SK-N-SH (cell line): ENCODE measurements around the gene SLC1A2. TPM values are rescaled to one million over a fixed set of nuclear protein-coding genes. Genes with fewer than 3 reads are reported as not detected.

Experiments used
- CTCF ChIA-PET: fragments of 300-600, 350-600 bp; formaldehyde crosslinking; extraction: SDS; loops from one replicate; lab custom pipeline; 2021; lab: Yijun Ruan, JAX
- POLR2A ChIA-PET: fragments of 350-600 bp; sonication (Branson Sonifier 250); formaldehyde crosslinking; extraction: SDS; loops from one replicate; lab custom pipeline; 2020; ENCODE audit warnings: antibody characterized with exemption, inconsistent platforms; lab: Yijun Ruan, JAX
- DNase-seq: peaks from one replicate; pipeline ENCODE4 v3.0.0; 2012
- H2AFZ ChIP-seq: fragments of 200-600 bp; sonication (generic); 2 replicates; pipeline ENCODE4 v1.8.1; 2016; ENCODE audit warnings: antibody characterized with exemption, mild to moderate bottlenecking, low read depth
- H3F3A ChIP-seq: fragments of 200-600 bp; sonication (generic); replicated peaks from 2 replicates; pipeline ENCODE3; 2016; ENCODE audit warnings: antibody characterized with exemption, mild to moderate bottlenecking; ENCODE audit not compliant: insufficient read depth
- H3K27ac ChIP-seq, 2 experiments: fragments of 200-500 bp in 1 of 2; fragments of 200-600 bp in 1 of 2; sonication (Bioruptor generic) in 1 of 2; sonication (generic), shearing (Covaris generic) in 1 of 2; 2 replicates each; pipeline versions ENCODE4 v1.5.1 to v1.6.1; 2014 to 2016; ENCODE audit warnings: low read depth in 2 of 2, inconsistent platforms in 1 of 2, low read length in 1 of 2, mild to moderate bottlenecking in 1 of 2, mixed read lengths in 1 of 2
- H3K27me3 ChIP-seq: fragments of 200-600 bp; sonication (generic), shearing (Covaris generic); 2 replicates; pipeline ENCODE4 v1.6.1; 2016; ENCODE audit warnings: mixed run types; ENCODE audit not compliant: insufficient read depth
- H3K36me3 ChIP-seq, 2 experiments: fragments of 200-500 bp in 1 of 2; fragments of 200-600 bp in 1 of 2; sonication (Bioruptor generic) in 1 of 2; sonication (generic) in 1 of 2; replicated peaks in 1 of 2; 2 replicates each; pipeline versions ENCODE3 to v1.5.1; 2014 to 2016; ENCODE audit warnings: low read length in 1 of 2, mild to moderate bottlenecking in 1 of 2; ENCODE audit not compliant: insufficient read depth in 2 of 2, control insufficient read depth in 1 of 2
- H3K4me1 ChIP-seq, 2 experiments: fragments of 200-500 bp in 1 of 2; fragments of 200-600 bp in 1 of 2; sonication (Bioruptor generic) in 1 of 2; sonication (generic), shearing (Covaris generic) in 1 of 2; 2 replicates each; pipeline versions ENCODE4 v1.5.1 to v1.6.1; 2014 to 2016; ENCODE audit warnings: low read depth in 1 of 2, low read length in 1 of 2, mixed run types in 1 of 2; ENCODE audit not compliant: insufficient read depth in 2 of 2, control insufficient read depth in 1 of 2
- H3K4me2 ChIP-seq: fragments of 200-600 bp; sonication (generic), shearing (Covaris generic); 2 replicates; pipeline ENCODE4 v1.6.1; 2017; ENCODE audit warnings: mixed run types
- H3K4me3 ChIP-seq, 2 experiments: fragments of 200-500 bp in 1 of 2; fragments of 200-600 bp in 1 of 2; sonication (Bioruptor generic) in 1 of 2; sonication (generic), shearing (Covaris generic) in 1 of 2; 2 replicates each; pipeline versions ENCODE4 v1.5.1 to v1.8.1; 2014 to 2016; ENCODE audit warnings: low read depth in 2 of 2, inconsistent platforms in 1 of 2, low read length in 1 of 2, mild to moderate bottlenecking in 1 of 2, mixed read lengths in 1 of 2, moderate library complexity in 1 of 2
- H3K79me2 ChIP-seq: fragments of 200-600 bp; sonication (generic); 2 replicates; pipeline ENCODE4 v1.8.1; 2017; ENCODE audit warnings: mild to moderate bottlenecking; ENCODE audit not compliant: insufficient read depth
- H3K9ac ChIP-seq: fragments of 200-600 bp; sonication (generic); 2 replicates; pipeline ENCODE4 v1.6.1; 2017; ENCODE audit warnings: mixed run types
- H3K9me2 ChIP-seq: fragments of 200-600 bp; sonication (generic); 2 replicates; pipeline ENCODE4 v1.6.1; 2017; ENCODE audit warnings: mixed run types
- H3K9me3 ChIP-seq: fragments of 200-600 bp; sonication (generic); 2 replicates; pipeline ENCODE4 v1.6.1; 2017; ENCODE audit warnings: mixed run types, mild to moderate bottlenecking, moderate library complexity
- H4K20me1 ChIP-seq: fragments of 200-600 bp; sonication (generic); 2 replicates; pipeline ENCODE4 v1.6.1; 2017; ENCODE audit warnings: mild to moderate bottlenecking, mixed run types; ENCODE audit not compliant: insufficient read depth
- CHD2 ChIP-seq: fragments of 150-350 bp; IDR thresholded peaks from 2 replicates; pipeline ENCODE4 v1.6.1; 2018; ENCODE audit warnings: low read length; ENCODE audit not compliant: partially characterized antibody
- EZH2phosphoT487 ChIP-seq: fragments of 200-600 bp; sonication (generic); IDR thresholded peaks from 2 replicates; pipeline ENCODE4 v1.6.1; 2017; ENCODE audit warnings: low read depth, mixed run types, mild to moderate bottlenecking, antibody characterized with exemption, moderate library complexity, borderline replicate concordance
- FOSL2 ChIP-seq: IDR thresholded peaks from 2 replicates; pipeline ENCODE4 v1.4.0; 2012; ENCODE audit warnings: low read depth, mild to moderate bottlenecking, moderate library complexity, borderline replicate concordance
- GATA2 ChIP-seq: sonication (generic); formaldehyde crosslinking; IDR thresholded peaks from 2 replicates; pipeline ENCODE4 v1.5.0; 2020; ENCODE audit warnings: mild to moderate bottlenecking, missing genetic modification reagents
- JUND ChIP-seq: IDR thresholded peaks from 2 replicates; pipeline ENCODE4 v1.4.0; 2012
- MXI1 ChIP-seq: IDR thresholded peaks from 2 replicates; pipeline ENCODE4 v1.6.1; 2012; ENCODE audit warnings: mild to moderate bottlenecking, low read depth, low read length, improper control_type of control experiment
- PBX3 ChIP-seq: IDR thresholded peaks from 2 replicates; pipeline ENCODE4; 2012
- RAD21 ChIP-seq: IDR thresholded peaks from 2 replicates; pipeline ENCODE4 v1.6.1; 2012; ENCODE audit warnings: mild to moderate bottlenecking, low read length
- RCOR1 ChIP-seq: fragments of 150-350 bp; IDR thresholded peaks from 2 replicates; pipeline ENCODE4 v1.6.1; 2017; ENCODE audit warnings: antibody characterized with exemption, low read length
- RFX5 ChIP-seq: IDR thresholded peaks from 2 replicates; pipeline ENCODE4 v1.6.1; 2012; ENCODE audit warnings: mild to moderate bottlenecking, improper control_type of control experiment, low read length
- SMC3 ChIP-seq: IDR thresholded peaks from 2 replicates; pipeline ENCODE4 v1.6.1; 2012; ENCODE audit warnings: low read depth, low read length, improper control_type of control experiment
- TAF1 ChIP-seq: IDR thresholded peaks from 2 replicates; pipeline ENCODE4 v1.6.1; 2012; ENCODE audit warnings: low read depth, mild to moderate bottlenecking, low read length, moderate library complexity, borderline replicate concordance
- TCF12 ChIP-seq: IDR thresholded peaks from 2 replicates; pipeline ENCODE4 v1.4.0; 2012
- TEAD4 ChIP-seq: IDR thresholded peaks from 2 replicates; pipeline ENCODE4 v1.4.0; 2012; ENCODE audit warnings: mild to moderate bottlenecking, borderline replicate concordance; ENCODE audit not compliant: insufficient read depth
- USF2 ChIP-seq: fragments of 150-350 bp; IDR thresholded peaks from 2 replicates; pipeline ENCODE4 v1.6.1; 2017; ENCODE audit warnings: antibody characterized with exemption, low read length, low read depth, borderline replicate concordance
- YY1 ChIP-seq: IDR thresholded peaks from 2 replicates; pipeline ENCODE4 v1.4.0; 2012; ENCODE audit warnings: low read depth, mild to moderate bottlenecking
- WGBS: methylation state at CpG from one replicate; pipeline ENCODE4 v1.1.6; 2017; ENCODE audit warnings: low lambda C conversion rate; 5-methylcytosine and 5-hydroxymethylcytosine counted together
- polyA plus RNA-seq, 3 experiments: library from polyadenylated mRNA; depleted of rRNA; stranded (reverse); fragments of >200 nt; gene quantifications; 2 replicates each; pipeline ENCODE4 v1.2.3, GENCODE V29; 2012
- TF ChIP-seq, protein P1 (sequence below): fragments of 200-600 bp; sonication (generic); IDR thresholded peaks from 2 replicates; pipeline ENCODE4 v1.6.1; 2017; ENCODE audit warnings: antibody characterized with exemption, mild to moderate bottlenecking, moderate library complexity
- TF ChIP-seq, protein P2 (sequence below): fragments of 150-350 bp; IDR thresholded peaks from 2 replicates; pipeline ENCODE4 v1.6.1; 2016; ENCODE audit warnings: mild to moderate bottlenecking, low read depth, low read length
- TF ChIP-seq, protein P3 (sequence below): IDR thresholded peaks from 2 replicates; pipeline ENCODE4 v1.4.0; 2012; ENCODE audit warnings: low read depth

The SLC1A2 gene
- polyA plus RNA-seq, 1 of the 3 experiments (the other 2 are of a cell fraction): under 0.01 TPM

DNA sequence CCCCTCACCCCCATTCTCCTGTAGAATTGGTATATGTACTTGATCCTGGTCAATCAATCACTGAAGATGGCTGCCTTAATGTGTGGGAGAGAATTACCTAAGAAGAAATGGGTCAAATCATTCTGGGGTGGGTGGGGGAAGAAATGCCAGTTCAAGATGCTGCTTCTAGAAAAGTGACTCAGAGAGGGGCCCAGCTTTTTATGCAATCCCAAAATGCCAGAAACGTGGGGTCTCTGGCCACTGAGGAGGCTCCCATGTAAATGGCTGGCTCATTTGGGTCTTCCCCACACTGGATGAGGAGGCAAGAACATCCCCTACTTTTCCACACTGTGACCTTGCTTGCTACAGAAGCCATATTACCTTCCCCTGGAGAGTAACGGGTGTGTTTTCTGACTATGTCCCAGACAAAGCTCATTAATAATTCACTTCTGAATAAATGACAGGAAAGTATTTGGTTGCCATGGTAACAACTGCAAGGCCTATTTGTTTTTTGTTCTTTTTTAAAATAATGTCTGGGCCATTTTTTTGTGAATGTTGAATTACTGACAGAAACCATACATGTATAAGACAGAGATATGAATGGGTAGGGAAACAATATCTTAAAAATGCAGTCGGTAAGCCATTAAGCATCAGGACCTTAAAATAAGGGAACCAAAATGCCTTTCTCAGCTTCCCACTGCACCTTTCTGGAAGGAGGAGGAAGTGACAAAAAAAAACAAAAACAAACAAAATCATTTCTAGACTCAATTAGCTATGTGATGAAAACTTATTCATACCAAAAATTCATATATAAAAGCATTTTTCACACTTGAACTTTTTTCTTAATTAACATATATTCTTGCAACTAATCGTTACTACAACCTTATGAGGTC lies 32.0 kb downstream of the SLC1A2 start:
- TF ChIP-seq FOSL2 (no peak), PBX3 (peak; percentile 25; the same call in 1 of the 2 replicates), SMC3 (peak; percentile 54), USF2 (no peak), RAD21 (peak; percentile 72)
- TF ChIP-seq, protein P1, sequence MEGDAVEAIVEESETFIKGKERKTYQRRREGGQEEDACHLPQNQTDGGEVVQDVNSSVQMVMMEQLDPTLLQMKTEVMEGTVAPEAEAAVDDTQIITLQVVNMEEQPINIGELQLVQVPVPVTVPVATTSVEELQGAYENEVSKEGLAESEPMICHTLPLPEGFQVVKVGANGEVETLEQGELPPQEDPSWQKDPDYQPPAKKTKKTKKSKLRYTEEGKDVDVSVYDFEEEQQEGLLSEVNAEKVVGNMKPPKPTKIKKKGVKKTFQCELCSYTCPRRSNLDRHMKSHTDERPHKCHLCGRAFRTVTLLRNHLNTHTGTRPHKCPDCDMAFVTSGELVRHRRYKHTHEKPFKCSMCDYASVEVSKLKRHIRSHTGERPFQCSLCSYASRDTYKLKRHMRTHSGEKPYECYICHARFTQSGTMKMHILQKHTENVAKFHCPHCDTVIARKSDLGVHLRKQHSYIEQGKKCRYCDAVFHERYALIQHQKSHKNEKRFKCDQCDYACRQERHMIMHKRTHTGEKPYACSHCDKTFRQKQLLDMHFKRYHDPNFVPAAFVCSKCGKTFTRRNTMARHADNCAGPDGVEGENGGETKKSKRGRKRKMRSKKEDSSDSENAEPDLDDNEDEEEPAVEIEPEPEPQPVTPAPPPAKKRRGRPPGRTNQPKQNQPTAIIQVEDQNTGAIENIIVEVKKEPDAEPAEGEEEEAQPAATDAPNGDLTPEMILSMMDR: peak; percentile 65
- no peaks in the 10 kb centered on the region for H4K20me1 ChIP-seq
- H3K36me3 ChIP-seq: no peaks in the 10 kb centered on the region
- POLR2A ChIA-PET: no interaction called here
- no peak overlapping the region for H3K4me2 ChIP-seq
- 65% methylated on average over 4 of the region's 4 CpGs for WGBS
- H3K27ac ChIP-seq: no peak overlapping the region
- no peak overlapping the region for H3K9ac ChIP-seq
- CTCF ChIA-PET: interaction anchor here (0.7 to 10.6 kb wide), 20 partner anchors 16 to 875 kb away, joined by 3 to 59 read pairs (median 4); no protein-coding TSS in a partner anchor
- no peaks in the 10 kb centered on the region for H3K9me2 ChIP-seq
- H3K79me2 ChIP-seq: no peaks in the 10 kb centered on the region
- H3K4me1 ChIP-seq: peaks cover 0 to 15% of the 10 kb centered on the region in 2 experiments; a peak in 1 of 4 replicates
- H2AFZ ChIP-seq: no peak overlapping the region
- H3F3A ChIP-seq: peaks cover 7% of the 10 kb centered on the region
- H3K4me3 ChIP-seq: no peak overlapping the region
- no peak for DNase-seq
- H3K9me3 ChIP-seq: no peaks in the 10 kb centered on the region
- H3K27me3 ChIP-seq: no peaks in the 10 kb centered on the region

DNA sequence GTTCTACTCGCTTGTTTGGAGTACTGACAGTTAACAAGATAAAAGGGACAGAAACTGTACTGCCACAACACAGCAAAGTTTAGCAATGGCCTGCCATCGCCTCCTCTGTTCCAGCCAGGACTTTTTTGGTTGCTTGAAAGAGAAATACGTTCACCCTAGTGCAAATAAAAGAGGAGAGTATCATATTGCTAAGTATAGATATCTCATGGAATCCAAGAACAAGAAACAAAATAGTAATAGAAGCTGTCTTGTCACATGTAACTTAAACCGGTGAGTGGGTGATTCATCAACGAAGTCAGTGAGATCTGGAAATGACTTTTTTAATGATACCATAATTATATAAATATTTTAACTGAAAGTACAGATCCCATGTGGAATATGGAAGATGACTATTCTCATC lies 35.4 kb downstream of the SLC1A2 start:
- H3K9me2 ChIP-seq: no peaks in the 10 kb centered on the region
- peaks cover 7% of the 10 kb centered on the region for H3F3A ChIP-seq
- no peak for DNase-seq
- POLR2A ChIA-PET: no interaction called here
- no peaks in the 10 kb centered on the region for H3K79me2 ChIP-seq
- H3K9ac ChIP-seq: no peak overlapping the region
- no peak overlapping the region for H3K4me3 ChIP-seq
- H3K27ac ChIP-seq: no peak overlapping the region
- no peak overlapping the region for H3K4me2 ChIP-seq
- no peak overlapping the region for H2AFZ ChIP-seq
- no peaks in the 10 kb centered on the region for H4K20me1 ChIP-seq
- H3K9me3 ChIP-seq: no peaks in the 10 kb centered on the region
- CTCF ChIA-PET: interaction anchor here (1.0 to 1.9 kb wide), 2 partner anchors 8 to 78 kb away, joined by 4 to 12 read pairs; no protein-coding TSS in a partner anchor
- H3K27me3 ChIP-seq: no peaks in the 10 kb centered on the region
- WGBS: 63% methylated on average over 5 of the region's 5 CpGs
- no peaks in the 10 kb centered on the region for H3K36me3 ChIP-seq
- no peaks in the 10 kb centered on the region for H3K4me1 ChIP-seq
- no peak for TF ChIP-seq MXI1
- TF ChIP-seq TAF1: no peak
- no peak for TF ChIP-seq EZH2phosphoT487
- 0 out of 2 replicates have a peak, but pooled peaks have one; percentile 4 for TF ChIP-seq PBX3
- no peak for TF ChIP-seq YY1
- TF ChIP-seq, protein P2, sequence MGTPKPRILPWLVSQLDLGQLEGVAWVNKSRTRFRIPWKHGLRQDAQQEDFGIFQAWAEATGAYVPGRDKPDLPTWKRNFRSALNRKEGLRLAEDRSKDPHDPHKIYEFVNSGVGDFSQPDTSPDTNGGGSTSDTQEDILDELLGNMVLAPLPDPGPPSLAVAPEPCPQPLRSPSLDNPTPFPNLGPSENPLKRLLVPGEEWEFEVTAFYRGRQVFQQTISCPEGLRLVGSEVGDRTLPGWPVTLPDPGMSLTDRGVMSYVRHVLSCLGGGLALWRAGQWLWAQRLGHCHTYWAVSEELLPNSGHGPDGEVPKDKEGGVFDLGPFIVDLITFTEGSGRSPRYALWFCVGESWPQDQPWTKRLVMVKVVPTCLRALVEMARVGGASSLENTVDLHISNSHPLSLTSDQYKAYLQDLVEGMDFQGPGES: no peak
- TF ChIP-seq TEAD4: no peak
- TF ChIP-seq, protein P3, sequence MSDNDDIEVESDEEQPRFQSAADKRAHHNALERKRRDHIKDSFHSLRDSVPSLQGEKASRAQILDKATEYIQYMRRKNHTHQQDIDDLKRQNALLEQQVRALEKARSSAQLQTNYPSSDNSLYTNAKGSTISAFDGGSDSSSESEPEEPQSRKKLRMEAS: no peak
- TF ChIP-seq GATA2 (CRISPR knock-in tag): no peak
- no peak for TF ChIP-seq RFX5
- TF ChIP-seq JUND: 0 out of 2 replicates have a peak, but pooled peaks have one; percentile 8
- 0 out of 2 replicates have a peak, but pooled peaks have one; percentile 7 for TF ChIP-seq TCF12
- peak; percentile 15; the same call in 1 of the 2 replicates for TF ChIP-seq FOSL2
- TF ChIP-seq RCOR1: no peak
- TF ChIP-seq CHD2: no peak
